ENCODE measurements around the gene CNDP1. TPM values are rescaled to one million over a fixed set of nuclear protein-coding genes. Genes with fewer than 3 reads are reported as not detected.
A peak's percentile ranks its signal among the peaks of the same experiment; 100 is the strongest.

CNDP1 gene
- total RNA-seq, 4 donors from 2014 or later = 0.53 TPM; not detected in 3

DNA sequence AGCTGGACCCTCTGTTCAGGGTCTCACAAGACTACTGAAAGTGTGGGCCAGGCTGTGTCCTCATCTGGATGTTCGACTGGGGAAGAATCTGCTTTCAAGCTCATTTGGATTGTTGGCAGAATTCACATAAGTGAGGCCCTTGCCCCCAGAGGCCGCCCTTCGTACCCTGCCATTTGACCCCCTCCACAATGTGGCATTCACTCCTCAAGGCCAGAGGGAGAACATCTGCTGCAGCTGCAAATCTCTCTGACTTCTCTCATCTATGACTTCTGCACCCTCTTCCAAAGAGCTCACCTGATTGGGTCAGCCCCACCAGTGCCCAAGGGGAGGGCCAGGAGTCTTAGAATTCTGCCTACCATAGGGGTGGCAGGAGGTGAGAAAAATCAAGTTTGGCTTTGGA, 42.0 kb upstream of the CNDP1 start:
- TF ChIP-seq, protein P1, sequence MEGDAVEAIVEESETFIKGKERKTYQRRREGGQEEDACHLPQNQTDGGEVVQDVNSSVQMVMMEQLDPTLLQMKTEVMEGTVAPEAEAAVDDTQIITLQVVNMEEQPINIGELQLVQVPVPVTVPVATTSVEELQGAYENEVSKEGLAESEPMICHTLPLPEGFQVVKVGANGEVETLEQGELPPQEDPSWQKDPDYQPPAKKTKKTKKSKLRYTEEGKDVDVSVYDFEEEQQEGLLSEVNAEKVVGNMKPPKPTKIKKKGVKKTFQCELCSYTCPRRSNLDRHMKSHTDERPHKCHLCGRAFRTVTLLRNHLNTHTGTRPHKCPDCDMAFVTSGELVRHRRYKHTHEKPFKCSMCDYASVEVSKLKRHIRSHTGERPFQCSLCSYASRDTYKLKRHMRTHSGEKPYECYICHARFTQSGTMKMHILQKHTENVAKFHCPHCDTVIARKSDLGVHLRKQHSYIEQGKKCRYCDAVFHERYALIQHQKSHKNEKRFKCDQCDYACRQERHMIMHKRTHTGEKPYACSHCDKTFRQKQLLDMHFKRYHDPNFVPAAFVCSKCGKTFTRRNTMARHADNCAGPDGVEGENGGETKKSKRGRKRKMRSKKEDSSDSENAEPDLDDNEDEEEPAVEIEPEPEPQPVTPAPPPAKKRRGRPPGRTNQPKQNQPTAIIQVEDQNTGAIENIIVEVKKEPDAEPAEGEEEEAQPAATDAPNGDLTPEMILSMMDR (IDR thresholded peaks at IDR 0.05) = no peak
- no peak for TF ChIP-seq POLR2A (IDR thresholded peaks at IDR 0.05)
- no peaks in the 10 kb centered on the region for H3K9me3 ChIP-seq
- H3K4me1 ChIP-seq = peaks cover 0 to 6% (median 0%) of the 10 kb centered on the region in 4 donors
- no peaks in the 10 kb centered on the region for H3K27me3 ChIP-seq
- H3K36me3 ChIP-seq = no peaks in the 10 kb centered on the region
- H3K27ac ChIP-seq = no peak overlapping the region
- no peak overlapping the region for H3K4me3 ChIP-seq
- no peak for DNase-seq

GRCh38 chr18:74493689-74494088, 40.6 kb upstream of the CNDP1 start:
- H3K4me3 ChIP-seq = no peak overlapping the region
- DNase-seq = peak in 2 of 3 donors; percentile 37 to 81
- H3K27ac ChIP-seq = no peak overlapping the region
- no peaks in the 10 kb centered on the region for H3K36me3 ChIP-seq
- no peaks in the 10 kb centered on the region for H3K27me3 ChIP-seq
- TF ChIP-seq POLR2A (IDR thresholded peaks at IDR 0.05) = no peak
- TF ChIP-seq, protein P1 (IDR thresholded peaks at IDR 0.05) = peak; percentile 18 to 96 (median 76)
- no peaks in the 10 kb centered on the region for H3K9me3 ChIP-seq
- peaks cover 0 to 14% (median 7%) of the 10 kb centered on the region in 4 donors for H3K4me1 ChIP-seq

- TF ChIP-seq, protein P1 (IDR thresholded peaks at IDR 0.05) = no peak
- TF ChIP-seq POLR2A (IDR thresholded peaks at IDR 0.05) = no peak
- DNase-seq = no peak
Observed at GRCh38 chr18:74494514-74494913, 39.8 kb upstream of the CNDP1 start.

GRCh38 chr18:74495581-74496507, 38.5 kb upstream of the CNDP1 start, which contains the start of gene CNDP2:
TSS of gene CNDP2 (plus strand) at chr18:74496363. CDS start at chr18:74499974, 3,611 bp downstream.
- H3K27me3 ChIP-seq = no peaks in the 10 kb centered on the region
- H3K9me3 ChIP-seq = no peaks in the 10 kb centered on the region
- H3K4me3 ChIP-seq = peak within 1 kb of the TSS; percentile 84 to 98 (median 96)
- peaks cover 0 to 26% (median 9%) of the 10 kb centered on the region in 4 donors for H3K4me1 ChIP-seq
- DNase-seq = peak; percentile 100
- TF ChIP-seq, protein P1 (IDR thresholded peaks at IDR 0.05) = no peak
- peak; percentile 57 to 86 for TF ChIP-seq POLR2A (IDR thresholded peaks at IDR 0.05)
- peak within 1 kb of the TSS; percentile 94 to 98 (median 96) for H3K27ac ChIP-seq
- no peaks in the 10 kb centered on the region for H3K36me3 ChIP-seq

More at GRCh38 chr18:74494514-74494913, 39.8 kb upstream of the CNDP1 start:
- H3K9me3 ChIP-seq = no peaks in the 10 kb centered on the region
- H3K27me3 ChIP-seq = no peaks in the 10 kb centered on the region
- H3K36me3 ChIP-seq = no peaks in the 10 kb centered on the region
- no peak overlapping the region for H3K27ac ChIP-seq
- no peak overlapping the region for H3K4me3 ChIP-seq
- peaks cover 0 to 22% (median 9%) of the 10 kb centered on the region in 4 donors for H3K4me1 ChIP-seq

DNA sequence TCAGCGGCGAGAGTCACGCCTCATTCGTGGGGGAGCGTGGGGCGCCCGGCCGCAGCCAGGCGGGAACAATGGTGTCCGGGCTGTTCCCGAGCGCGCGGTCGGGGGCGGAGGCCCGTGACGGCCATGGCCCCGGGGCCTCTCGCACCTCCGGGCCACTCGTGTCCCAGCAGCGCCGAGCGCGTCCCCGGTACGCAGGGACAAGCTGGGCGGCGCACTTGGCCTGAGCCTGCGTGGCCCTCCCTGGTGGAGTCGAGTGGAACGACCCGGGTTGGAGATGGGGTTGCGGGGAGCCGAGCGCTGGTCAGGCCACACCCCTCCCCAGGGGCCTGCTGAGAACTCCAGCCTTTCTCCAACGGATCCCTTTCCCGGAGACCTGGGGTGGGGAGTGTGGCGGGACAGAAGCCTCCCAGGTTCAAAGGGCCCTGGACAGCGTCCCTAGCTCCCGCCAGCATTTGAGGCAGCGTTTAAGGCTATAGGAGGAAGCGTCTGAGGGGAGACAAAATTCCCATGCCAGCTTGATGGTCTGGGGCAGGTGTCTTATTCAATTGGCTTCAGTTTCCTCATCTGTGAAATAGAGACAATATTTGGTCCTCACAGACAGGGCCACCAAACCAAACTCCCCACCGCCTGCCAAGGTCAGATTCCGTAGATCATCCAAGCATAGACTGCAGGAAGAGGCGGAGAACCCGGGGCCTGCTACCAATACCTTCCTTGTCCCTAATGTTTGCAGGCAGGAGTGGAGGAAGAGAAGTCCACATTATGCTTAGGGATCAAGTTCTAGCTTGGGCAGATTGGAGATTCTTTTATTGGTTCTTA, 37.6 kb upstream of the CNDP1 start:
- no peaks in the 10 kb centered on the region for H3K27me3 ChIP-seq
- no peaks in the 10 kb centered on the region for H3K9me3 ChIP-seq
- TF ChIP-seq POLR2A (IDR thresholded peaks at IDR 0.05) = peak in 1 of 2 donors; percentile 31
- TF ChIP-seq, protein P1 (IDR thresholded peaks at IDR 0.05) = peak in 2 of 6 experiments; percentile 41 to 51
- H3K36me3 ChIP-seq = peaks cover 0 to 8% (median 0%) of the 10 kb centered on the region in 3 donors
- DNase-seq = peak; percentile 53 to 83 (median 79)
- H3K27ac ChIP-seq = peak overlapping the region; percentile 94 to 98 (median 96)
- H3K4me3 ChIP-seq = peak overlapping the region; percentile 84 to 98 (median 96)
- peaks cover 0 to 26% (median 9%) of the 10 kb centered on the region in 4 donors for H3K4me1 ChIP-seq
